Esophagus squamous epithelium (tissue), 4 donors: ENCODE results near the gene HES4.
"Not testable (repeated sequence)": the region's sequence is repeated elsewhere in the genome, so short reads cannot be mapped to it uniquely, and the experiment has no call there.

Experiments
- POLR2A ChIP-seq, 4 donors: fragments of 450-650 bp; IDR thresholded peaks; one replicate each; pipeline ENCODE4 v1.6.1; 2017; ENCODE audit warnings: antibody characterized with exemption in 4 of 4, mild to moderate bottlenecking in 4 of 4, moderate library complexity in 3 of 4
- TF ChIP-seq, protein P1 (sequence below), 6 experiments: fragments of 450-650 bp in 4 of 6; fragments of 200-600 bp in 2 of 6; sonication (generic) in 2 of 6; IDR thresholded peaks; one replicate each; pipeline ENCODE4 v1.5.1; 2016 to 2019; ENCODE audit warnings: antibody characterized with exemption in 6 of 6, mild to moderate bottlenecking in 4 of 6, moderate library complexity in 4 of 6

DNA sequence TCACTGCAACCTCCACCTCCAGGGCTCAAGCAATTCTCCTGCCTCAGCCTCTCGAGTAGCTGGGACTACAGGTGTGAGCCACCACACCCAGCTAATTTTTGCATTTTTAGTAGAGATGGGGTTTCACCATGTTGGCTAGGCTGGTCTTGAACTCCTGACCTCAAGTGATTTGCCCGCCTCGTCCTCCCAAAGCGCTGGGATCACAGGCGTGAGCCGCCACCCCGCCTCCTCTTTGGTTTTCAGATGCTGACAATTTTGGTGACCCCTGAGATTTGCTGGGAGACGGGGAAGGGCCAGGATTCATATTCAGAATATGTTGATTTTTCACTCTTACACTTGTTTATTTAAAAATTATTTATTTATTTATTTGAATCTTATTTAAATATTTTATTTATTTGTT is 10.2 kb upstream of the HES4 start:
- TF ChIP-seq, protein P1, sequence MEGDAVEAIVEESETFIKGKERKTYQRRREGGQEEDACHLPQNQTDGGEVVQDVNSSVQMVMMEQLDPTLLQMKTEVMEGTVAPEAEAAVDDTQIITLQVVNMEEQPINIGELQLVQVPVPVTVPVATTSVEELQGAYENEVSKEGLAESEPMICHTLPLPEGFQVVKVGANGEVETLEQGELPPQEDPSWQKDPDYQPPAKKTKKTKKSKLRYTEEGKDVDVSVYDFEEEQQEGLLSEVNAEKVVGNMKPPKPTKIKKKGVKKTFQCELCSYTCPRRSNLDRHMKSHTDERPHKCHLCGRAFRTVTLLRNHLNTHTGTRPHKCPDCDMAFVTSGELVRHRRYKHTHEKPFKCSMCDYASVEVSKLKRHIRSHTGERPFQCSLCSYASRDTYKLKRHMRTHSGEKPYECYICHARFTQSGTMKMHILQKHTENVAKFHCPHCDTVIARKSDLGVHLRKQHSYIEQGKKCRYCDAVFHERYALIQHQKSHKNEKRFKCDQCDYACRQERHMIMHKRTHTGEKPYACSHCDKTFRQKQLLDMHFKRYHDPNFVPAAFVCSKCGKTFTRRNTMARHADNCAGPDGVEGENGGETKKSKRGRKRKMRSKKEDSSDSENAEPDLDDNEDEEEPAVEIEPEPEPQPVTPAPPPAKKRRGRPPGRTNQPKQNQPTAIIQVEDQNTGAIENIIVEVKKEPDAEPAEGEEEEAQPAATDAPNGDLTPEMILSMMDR (IDR thresholded peaks at IDR 0.05) = not testable (repeated sequence)
- not testable (repeated sequence) for TF ChIP-seq POLR2A (IDR thresholded peaks at IDR 0.05)
